GM21528 (cell line): ENCODE measurements around the gene HPSE2.
A peak's percentile ranks its signal among the peaks of the same experiment; 100 is the strongest.

Experiments used
- ATAC-seq: cut with Tn5 transposase; IDR thresholded peaks from one replicate; pipeline ENCODE4 v1.9.1; 2021; ENCODE audit warnings: mild to moderate bottlenecking, moderate library complexity; ENCODE audit not compliant: unreplicated experiment, low FRiP score

The HPSE2 gene

DNA sequence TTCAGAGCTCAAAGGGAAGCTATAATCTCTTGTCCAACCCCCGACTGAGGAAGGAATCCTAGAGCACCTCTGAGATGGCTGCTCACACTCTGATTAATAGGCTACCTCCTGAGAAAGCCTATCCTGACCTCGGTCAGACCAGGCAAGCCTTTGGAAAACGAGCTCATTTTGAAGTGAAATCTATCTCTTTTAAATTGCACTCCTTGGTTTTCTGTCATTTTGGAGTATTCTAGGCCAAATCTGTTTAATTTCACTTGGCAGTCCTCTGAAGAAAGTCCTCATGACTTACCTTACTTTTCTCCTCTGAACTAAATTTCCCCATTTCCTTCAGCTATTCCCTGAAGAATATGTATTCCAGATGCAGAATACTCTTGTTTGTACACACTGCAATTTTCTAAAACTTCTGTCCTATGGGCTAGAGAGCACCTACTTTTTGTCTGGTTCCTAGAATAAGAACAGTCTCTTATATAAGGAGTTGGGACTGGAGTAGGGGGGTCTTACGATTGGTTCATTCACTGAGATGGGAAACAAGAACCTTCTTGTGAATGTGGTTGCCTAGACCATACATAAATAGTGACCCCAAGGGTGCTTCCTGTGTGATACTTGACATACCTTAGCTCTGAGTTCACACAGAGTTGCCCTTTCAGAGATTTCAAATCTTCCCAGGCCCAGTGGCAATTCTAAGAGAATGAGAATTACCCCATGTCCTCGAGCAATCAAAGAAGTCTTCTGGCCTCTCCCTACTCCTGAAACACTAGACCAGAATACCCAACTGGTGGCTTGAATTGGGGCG lies 757.0 kb downstream of the HPSE2 start:
- no peak for ATAC-seq

DNA sequence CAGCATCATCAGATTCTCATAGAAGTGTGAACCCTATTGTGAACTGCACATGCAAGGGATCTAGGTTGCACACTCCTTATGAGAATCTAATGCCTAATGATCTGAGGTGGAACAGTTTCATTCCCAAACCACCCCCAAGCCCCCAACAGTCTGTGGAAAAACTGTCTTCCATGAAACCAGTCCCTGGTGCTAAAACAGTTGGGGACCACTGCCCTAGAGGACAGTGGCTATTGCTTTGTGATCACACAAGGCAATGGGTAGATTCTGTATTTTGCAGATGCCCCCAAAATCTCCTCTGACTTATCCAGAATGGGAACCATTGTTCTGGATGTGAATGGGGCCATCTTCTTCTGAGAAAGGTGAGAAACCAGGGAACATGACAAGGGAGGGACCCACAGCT lies 757.8 kb downstream of the HPSE2 start:
- no peak for ATAC-seq

DNA sequence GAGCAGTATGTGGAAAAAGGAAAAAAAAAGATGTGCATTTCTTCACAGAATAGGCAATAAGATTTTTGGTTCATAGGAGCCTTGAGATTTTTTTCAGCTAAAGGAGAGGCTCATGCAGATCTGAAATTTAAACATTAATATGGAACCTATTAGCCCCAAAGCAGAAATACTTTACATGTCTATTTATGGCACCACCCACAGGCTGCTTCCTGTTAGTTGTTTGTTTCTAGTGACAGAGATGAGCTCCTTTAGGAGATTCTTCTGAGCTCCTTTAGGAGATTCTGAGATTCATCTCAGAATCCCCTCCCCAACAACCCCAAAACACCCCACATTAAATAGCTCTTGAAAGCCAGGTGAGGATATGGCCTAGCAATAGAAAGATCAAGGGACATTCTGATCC lies 761.0 kb downstream of the HPSE2 start:
- no peak for ATAC-seq

- no peak for ATAC-seq
These were observed 763.5 kb downstream of the HPSE2 start for GRCh38 chr10:98472196-98472595.

GRCh38 chr10:98470850-98471249 lies 764.8 kb downstream of the HPSE2 start:
- no peak for ATAC-seq

DNA sequence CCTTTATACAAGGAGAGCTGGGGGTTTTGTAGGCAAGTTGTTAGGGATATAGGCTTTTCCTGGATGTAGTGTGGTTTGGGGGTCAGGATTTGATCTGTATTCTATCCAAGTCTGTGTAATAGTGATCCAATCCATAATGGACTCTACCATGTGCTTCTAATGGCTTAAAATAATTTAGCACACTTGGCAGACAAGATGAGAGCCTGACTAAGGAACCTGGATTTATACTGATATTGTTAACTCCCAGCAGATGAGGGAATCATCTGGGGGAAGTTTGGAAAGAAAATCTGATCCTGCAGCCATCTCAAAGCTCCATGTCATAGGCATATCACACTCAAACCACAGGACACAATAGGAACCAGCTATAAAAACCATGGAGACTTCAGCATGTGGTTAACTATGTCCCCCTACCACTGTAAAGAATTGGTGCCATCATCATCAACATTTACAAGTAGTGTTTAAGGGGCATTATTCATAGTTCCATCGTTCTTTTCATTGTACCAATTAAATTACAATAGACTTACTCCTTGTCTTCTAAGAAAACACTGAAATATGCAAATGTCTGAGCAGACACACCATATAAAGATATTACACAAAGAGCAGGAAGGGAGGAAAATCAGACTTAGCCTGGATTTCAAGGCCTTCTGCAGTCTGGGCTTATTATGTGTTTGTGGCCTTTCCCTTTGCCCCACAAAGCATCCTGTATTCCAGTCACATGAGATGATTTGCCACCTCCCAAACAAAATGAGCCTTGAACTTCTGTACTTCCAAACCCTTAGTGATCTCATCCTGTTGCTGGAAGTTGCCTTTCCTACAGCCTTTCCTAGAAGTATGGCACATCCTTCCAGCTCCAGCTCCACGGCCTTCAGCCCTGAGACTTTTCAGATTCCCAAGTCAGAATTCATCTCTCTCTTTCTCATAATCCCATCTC lies 766.4 kb downstream of the HPSE2 start:
- ATAC-seq, result no peak

DNA sequence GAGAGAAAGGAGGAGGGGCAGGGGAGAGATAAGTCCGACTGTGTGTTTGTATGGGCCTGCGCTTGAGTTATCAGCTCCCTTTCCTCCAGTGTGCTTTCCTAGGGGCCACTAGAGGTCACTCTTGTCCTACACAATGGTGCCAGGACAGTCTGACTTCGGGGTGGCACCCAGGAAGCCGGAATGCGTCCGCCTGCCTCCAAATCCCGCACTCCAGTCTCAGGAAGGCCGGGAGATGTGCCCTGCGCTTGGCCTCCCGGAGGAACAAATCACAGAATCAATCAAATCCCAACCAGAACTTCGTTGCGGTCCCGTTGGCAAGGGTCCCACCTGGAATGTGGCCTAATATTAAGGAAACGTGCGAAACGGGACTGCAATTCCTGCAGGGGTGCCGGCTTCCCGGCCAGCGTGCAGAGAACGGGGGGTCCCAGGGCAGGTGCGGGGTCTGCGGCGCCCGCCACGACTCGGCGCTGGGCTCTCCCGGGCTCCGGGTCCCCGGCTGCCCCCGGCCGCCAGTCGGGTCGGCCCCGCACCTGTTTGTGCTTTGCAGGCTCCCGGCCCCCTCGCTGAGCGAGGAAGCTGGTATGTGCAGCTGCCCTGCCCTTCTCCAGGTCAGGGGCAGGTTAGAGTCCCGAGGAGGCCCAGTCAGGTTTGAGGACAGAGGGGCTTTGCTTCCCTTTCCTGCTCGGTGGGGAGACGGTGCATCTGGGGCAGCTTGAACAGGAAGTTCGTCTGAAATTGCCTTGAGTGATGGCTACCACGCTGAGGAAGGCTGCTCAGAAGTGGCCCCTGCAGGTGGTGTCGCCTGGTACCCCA lies 767.9 kb downstream of the HPSE2 start:
- peak; percentile 91 for ATAC-seq

- peak; percentile 8 for ATAC-seq
These were observed 768.7 kb downstream of the HPSE2 start for GRCh38 chr10:98466861-98467505.

- ATAC-seq, result no peak
These were observed 769.8 kb downstream of the HPSE2 start for GRCh38 chr10:98465866-98466265.

DNA sequence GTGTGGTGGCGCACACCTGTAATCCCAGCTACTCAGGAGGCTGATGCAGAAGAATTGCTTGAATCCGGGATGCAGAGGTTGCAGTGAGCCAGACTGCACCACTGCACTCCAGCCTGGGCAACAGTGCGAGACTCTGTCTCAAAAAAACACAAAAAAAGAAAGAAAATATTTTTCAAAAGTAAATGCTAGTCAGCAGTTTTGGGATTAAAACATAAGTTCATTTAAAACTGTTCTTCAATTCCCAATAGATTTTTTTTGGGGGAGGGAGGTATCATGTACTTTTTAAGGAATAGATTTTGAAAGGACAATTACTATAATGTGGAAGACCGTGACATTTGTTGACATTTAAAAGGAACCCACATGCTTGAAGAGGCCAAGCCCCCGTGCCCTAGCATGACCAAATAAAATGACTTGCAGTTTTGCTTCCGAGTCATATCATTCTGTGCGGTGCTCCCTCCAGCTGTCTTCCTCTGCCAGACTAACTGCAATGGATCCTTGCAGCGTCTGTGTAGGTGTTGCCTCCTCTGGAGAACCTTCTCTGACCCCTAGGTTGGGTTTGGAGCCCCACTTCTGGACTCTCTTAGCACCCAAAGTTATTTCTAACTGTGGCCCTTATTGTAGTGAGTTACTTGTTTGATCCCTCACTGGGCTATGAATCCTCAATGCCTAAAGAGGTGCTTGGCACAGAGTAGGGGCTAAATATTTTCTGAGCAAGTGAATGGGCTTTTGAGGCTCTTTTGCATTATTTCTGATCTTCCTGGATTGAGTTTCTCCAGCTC lies 771.5 kb downstream of the HPSE2 start:
- ATAC-seq, result no peak

DNA sequence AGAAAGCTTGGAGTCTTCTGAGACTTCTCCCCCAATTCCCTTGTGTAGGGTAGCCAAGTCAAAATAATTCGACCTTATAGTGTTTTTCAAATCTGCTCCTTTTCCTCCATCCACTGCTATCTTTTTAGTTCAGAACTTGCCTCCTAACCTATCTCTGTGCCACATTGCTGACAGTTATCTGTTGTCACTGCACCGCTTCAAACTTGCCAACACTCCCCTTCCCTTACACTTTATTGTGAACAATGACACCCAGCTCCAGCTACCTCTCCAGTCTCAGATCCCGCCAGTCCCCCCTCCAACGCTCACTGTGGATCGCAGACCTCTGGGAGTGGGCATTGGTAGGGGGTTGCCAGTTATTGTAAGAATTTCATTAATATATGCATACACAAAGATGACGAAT lies 772.6 kb downstream of the HPSE2 start:
- ATAC-seq, result no peak

DNA sequence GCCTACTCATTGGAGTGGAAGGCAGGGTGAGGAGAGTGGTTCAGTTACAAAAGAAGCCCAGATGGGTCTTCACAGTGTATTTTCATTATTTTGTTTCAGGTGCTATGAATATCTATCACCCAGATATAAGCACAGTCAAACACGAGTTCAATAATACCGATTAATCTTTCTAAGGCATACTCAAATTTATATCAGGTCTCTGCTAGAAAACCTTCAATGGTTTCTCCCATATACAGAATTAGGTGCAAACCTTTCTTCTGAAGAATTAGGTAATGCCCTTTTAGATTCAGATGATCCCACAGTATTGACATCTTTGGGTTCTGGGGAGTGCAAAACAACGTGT lies 774.2 kb downstream of the HPSE2 start:
- no peak for ATAC-seq

- ATAC-seq, result no peak
These were observed 774.7 kb downstream of the HPSE2 start for GRCh38 chr10:98460837-98461499.

DNA sequence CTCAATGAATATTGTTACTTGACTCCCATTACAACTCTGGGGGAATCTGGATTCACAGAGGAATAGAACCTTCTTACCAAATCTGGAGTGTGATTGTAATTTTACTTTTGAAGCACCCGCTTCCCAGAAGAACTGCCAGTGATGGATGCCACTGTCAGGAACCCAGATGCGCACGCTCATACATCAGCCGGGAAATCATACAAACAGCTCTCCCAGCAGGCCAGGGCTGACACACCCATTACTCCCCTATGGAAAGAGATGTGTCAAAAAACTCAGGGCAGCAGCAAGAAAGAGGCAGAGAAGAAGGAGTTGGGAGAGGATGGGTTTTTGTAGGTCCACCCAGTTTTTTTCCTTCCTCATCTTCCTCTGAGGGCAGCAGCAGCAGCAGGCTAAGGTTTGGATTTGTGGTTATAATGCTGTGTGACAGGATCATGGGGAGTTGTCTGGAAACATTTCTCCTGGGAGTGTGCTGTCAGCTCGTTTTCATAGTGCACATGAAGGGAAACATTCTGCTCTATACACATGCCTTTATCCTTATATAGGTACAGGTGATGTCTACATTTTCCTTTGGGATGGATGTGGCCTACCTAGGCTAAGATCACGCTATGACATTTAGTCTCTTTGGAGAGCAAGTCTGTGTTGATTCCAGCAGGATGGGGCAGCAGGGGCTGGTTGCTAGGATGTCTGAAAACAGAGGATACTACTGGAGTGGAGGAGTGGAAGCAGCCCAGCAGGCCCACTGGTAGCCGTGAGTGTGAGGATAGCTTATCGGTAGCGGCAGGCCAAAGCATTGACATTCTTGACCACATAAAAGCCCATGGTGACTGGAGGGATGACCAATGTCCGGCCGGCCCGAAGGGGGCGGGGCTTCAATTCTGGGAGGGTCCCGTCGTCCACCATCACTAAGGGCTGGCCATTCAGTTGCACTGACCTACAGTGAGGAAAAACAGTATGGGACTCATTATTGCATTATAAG lies 776.6 kb downstream of the HPSE2 start:
- ATAC-seq, result no peak

- ATAC-seq, result no peak
These were observed 777.9 kb downstream of the HPSE2 start for GRCh38 chr10:98457721-98458120.

DNA sequence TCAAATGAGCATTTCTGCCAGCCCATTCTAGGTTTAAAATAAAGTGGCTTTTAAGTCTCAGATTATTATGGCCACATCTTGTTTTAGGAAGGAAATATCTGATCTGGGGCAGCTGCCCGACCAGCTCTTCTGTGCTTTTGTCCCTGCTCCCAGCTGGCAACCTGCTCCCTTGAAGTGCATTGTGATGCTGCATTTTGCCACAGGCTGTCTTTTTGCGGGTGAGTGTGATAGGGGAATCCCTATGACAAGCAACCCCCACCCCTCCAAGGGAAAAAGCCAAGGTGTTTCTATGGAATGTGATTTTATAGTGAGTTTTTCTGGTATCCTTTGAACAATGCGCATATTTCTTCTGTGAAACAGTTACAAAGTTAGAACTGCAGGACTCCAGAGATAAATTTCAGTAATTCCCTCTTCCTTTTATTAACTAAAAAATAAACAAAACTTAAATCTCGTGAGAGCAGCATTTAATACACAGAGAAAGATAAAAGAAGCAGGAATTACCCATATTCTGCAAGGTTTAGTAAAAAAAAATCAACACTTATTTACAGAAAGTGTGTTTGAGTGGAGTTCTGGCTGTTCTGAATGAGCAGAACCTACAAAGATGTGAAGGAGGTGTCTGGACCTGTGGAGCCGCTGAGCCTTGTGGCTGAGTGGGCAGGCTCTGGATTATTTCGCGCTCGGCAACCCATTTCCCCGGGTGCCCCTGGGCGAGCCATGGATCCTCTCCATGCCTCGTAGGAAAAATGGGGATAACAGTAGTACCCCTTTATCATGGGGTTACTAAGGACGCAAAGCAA lies 778.8 kb downstream of the HPSE2 start:
- ATAC-seq, result no peak

GRCh38 chr10:98456043-98456570 lies 779.5 kb downstream of the HPSE2 start:
- ATAC-seq, result no peak
